ENCODE results near the gene SLC26A2. TPM values are rescaled to one million over a fixed set of nuclear protein-coding genes. Genes with fewer than 3 reads are reported as not detected.

Gene SLC26A2
- total RNA-seq, 1 donor from 2014 or later = 4.7 TPM

GRCh38 chr5:149932445-149933350 is 27.9 kb upstream of the SLC26A2 start:
- no peak overlapping the region for H3K4me3 Mint-ChIP-seq (ENCODE audit: unreplicated experiment)
- TF ChIP-seq CTCF (IDR thresholded peaks at IDR 0.05; ENCODE audit: partially characterized antibody, unreplicated experiment) = peak; percentile 17
- H3K27me3 Mint-ChIP-seq (ENCODE audit: unreplicated experiment) = peaks cover 4% of the 10 kb centered on the region
- H3K9me3 Mint-ChIP-seq (ENCODE audit: unreplicated experiment) = no peaks in the 10 kb centered on the region
- H3K4me1 Mint-ChIP-seq (ENCODE audit: low read depth, unreplicated experiment) = no peaks in the 10 kb centered on the region
- no peaks in the 10 kb centered on the region for H3K36me3 Mint-ChIP-seq (ENCODE audit: unreplicated experiment)
- H3K27ac Mint-ChIP-seq (ENCODE audit: unreplicated experiment) = no peak overlapping the region
- no peak for DNase-seq

DNA sequence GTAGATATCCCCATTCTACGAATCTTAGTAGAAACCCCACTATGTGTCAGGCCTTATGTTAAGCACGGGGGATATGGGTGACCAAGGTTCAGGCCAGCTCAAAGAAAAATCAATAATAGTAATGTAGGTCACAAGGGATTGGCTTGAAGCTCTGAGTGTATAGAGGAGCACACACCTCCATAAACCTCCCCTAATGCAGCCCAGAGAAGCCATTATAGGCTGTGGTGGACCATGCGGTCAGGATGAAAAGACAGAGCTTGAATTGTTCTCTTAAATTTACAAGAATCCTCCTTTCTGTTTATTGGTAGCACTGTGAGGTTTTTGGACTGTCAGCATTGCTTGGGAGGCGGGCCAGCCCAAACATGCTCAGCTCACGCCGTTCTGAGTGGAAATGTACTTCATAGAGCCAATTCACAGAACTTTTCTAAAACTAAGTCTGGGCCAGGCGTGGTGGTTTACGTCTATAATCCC is 25.1 kb upstream of the SLC26A2 start:
- TF ChIP-seq CTCF (IDR thresholded peaks at IDR 0.05; ENCODE audit: partially characterized antibody, unreplicated experiment) = no peak
- H3K4me1 Mint-ChIP-seq (ENCODE audit: low read depth, unreplicated experiment) = no peaks in the 10 kb centered on the region
- no peaks in the 10 kb centered on the region for H3K36me3 Mint-ChIP-seq (ENCODE audit: unreplicated experiment)
- no peak overlapping the region for H3K4me3 Mint-ChIP-seq (ENCODE audit: unreplicated experiment)
- no peak for DNase-seq
- H3K27me3 Mint-ChIP-seq (ENCODE audit: unreplicated experiment) = peaks cover 4% of the 10 kb centered on the region
- no peaks in the 10 kb centered on the region for H3K9me3 Mint-ChIP-seq (ENCODE audit: unreplicated experiment)
- H3K27ac Mint-ChIP-seq (ENCODE audit: unreplicated experiment) = no peak overlapping the region

DNA sequence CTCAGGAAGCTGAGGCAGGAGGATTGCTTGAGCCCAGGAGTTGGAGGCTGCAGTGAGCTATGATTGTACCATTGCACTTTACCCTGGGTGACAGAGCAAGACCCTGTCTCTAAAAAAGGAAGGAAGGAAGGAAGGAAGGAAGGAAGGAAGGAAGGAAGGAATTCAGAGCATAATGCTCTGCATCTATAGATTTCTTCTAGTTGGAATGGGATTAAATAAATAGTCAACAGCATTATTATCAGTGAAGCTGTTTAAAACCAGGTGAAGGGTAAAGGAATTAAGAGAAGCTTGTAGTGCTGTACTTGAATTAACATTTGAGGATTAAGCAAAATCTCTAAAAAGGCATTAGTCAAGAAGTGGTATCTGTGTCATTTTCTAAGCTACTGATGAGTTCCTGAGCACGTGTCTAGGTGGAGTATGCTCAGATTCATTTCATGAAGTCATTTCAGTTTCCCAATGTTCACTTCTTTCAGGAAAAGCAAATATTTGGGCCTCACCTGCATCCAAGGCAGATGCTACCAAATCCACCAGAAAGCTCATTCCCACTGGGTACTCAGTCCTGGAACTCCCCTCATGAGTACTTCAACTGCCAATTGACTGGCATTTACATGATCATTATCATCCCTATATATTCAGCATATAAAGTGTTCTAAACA is 24.4 kb upstream of the SLC26A2 start:
- no peak for TF ChIP-seq CTCF (IDR thresholded peaks at IDR 0.05; ENCODE audit: partially characterized antibody, unreplicated experiment)
- H3K27ac Mint-ChIP-seq (ENCODE audit: unreplicated experiment) = no peak overlapping the region

GRCh38 chr5:149936700-149937091 is 23.9 kb upstream of the SLC26A2 start:
- no peaks in the 10 kb centered on the region for H3K36me3 Mint-ChIP-seq (ENCODE audit: unreplicated experiment)
- H3K4me3 Mint-ChIP-seq (ENCODE audit: unreplicated experiment) = no peak overlapping the region
- no peaks in the 10 kb centered on the region for H3K4me1 Mint-ChIP-seq (ENCODE audit: low read depth, unreplicated experiment)
- no peak overlapping the region for H3K27ac Mint-ChIP-seq (ENCODE audit: unreplicated experiment)
- H3K27me3 Mint-ChIP-seq (ENCODE audit: unreplicated experiment) = peaks cover 4% of the 10 kb centered on the region
- DNase-seq = no peak
- H3K9me3 Mint-ChIP-seq (ENCODE audit: unreplicated experiment) = no peaks in the 10 kb centered on the region
- TF ChIP-seq CTCF (IDR thresholded peaks at IDR 0.05; ENCODE audit: partially characterized antibody, unreplicated experiment) = no peak

More for the DNA sequence above, 24.4 kb upstream of the SLC26A2 start:
- H3K36me3 Mint-ChIP-seq (ENCODE audit: unreplicated experiment) = no peaks in the 10 kb centered on the region
- H3K4me3 Mint-ChIP-seq (ENCODE audit: unreplicated experiment) = no peak overlapping the region
- H3K4me1 Mint-ChIP-seq (ENCODE audit: low read depth, unreplicated experiment) = no peaks in the 10 kb centered on the region
- no peaks in the 10 kb centered on the region for H3K9me3 Mint-ChIP-seq (ENCODE audit: unreplicated experiment)
- peaks cover 4% of the 10 kb centered on the region for H3K27me3 Mint-ChIP-seq (ENCODE audit: unreplicated experiment)
- DNase-seq = no peak

- TF ChIP-seq CTCF (IDR thresholded peaks at IDR 0.05; ENCODE audit: partially characterized antibody, unreplicated experiment) = no peak
- no peaks in the 10 kb centered on the region for H3K36me3 Mint-ChIP-seq (ENCODE audit: unreplicated experiment)
- peaks cover 6% of the 10 kb centered on the region for H3K27me3 Mint-ChIP-seq (ENCODE audit: unreplicated experiment)
- H3K27ac Mint-ChIP-seq (ENCODE audit: unreplicated experiment) = no peak overlapping the region
- no peak for DNase-seq
- peaks cover 2% of the 10 kb centered on the region for H3K4me1 Mint-ChIP-seq (ENCODE audit: low read depth, unreplicated experiment)
- H3K9me3 Mint-ChIP-seq (ENCODE audit: unreplicated experiment) = no peaks in the 10 kb centered on the region
- H3K4me3 Mint-ChIP-seq (ENCODE audit: unreplicated experiment) = no peak overlapping the region
These were observed 22.9 kb upstream of the SLC26A2 start for GRCh38 chr5:149937610-149938009.

Data from glutamatergic neuron (in vitro differentiated cells).